Lung (tissue), 12 donors: Measurements from ENCODE around the gene RIMS4. TPM values are rescaled to one million over a fixed set of nuclear protein-coding genes. Genes with fewer than 3 reads are reported as not detected.

Source experiments
- ATAC-seq: fragments of 200-7000 bp; cut with Tn5 transposase; one replicate; pipeline ENCODE4 v1.9.1; 2020; ENCODE audit warnings: moderate number of reproducible peaks; ENCODE audit not compliant: insufficient read depth, low FRiP score
- DNase-seq, 3 donors: peaks; one replicate each; pipeline ENCODE4 v3.0.0-alpha.2; 2013 to 2017
- H3K27ac ChIP-seq, 2 donors: one replicate each; pipeline ENCODE4 v1.5.1; 2013; ENCODE audit warnings: mild to moderate bottlenecking in 2 of 2, moderate library complexity in 2 of 2, control low read depth in 1 of 2, inconsistent platforms in 1 of 2, low read depth in 1 of 2, low read length in 1 of 2
- H3K27me3 ChIP-seq, 3 donors: one replicate each; pipeline ENCODE4 v1.5.1; 2013; ENCODE audit warnings: low read length in 2 of 3; ENCODE audit not compliant: control insufficient read depth in 3 of 3, insufficient read depth in 3 of 3
- H3K36me3 ChIP-seq, 4 donors: one replicate each; pipeline ENCODE4 v1.5.1; 2013; ENCODE audit warnings: low read length in 4 of 4, mild to moderate bottlenecking in 1 of 4, moderate library complexity in 1 of 4; ENCODE audit not compliant: control insufficient read depth in 4 of 4, insufficient read depth in 4 of 4
- H3K4me1 ChIP-seq, 5 donors: one replicate each; pipeline ENCODE4 v1.5.1; 2013; ENCODE audit warnings: low read length in 5 of 5, mild to moderate bottlenecking in 2 of 5, moderate library complexity in 1 of 5; ENCODE audit not compliant: control insufficient read depth in 5 of 5, insufficient read depth in 5 of 5
- H3K4me3 ChIP-seq: one replicate; pipeline ENCODE4 v1.5.1; 2013; ENCODE audit warnings: mild to moderate bottlenecking, control low read depth, moderate library complexity
- H3K9ac ChIP-seq, 2 donors: one replicate each; pipeline ENCODE4 v1.5.1; 2013; ENCODE audit warnings: low read length in 2 of 2, control low read depth in 1 of 2; ENCODE audit not compliant: insufficient read depth in 1 of 2
- H3K9me3 ChIP-seq, 4 donors: one replicate each; pipeline ENCODE4 v1.5.1; 2013; ENCODE audit warnings: low read length in 3 of 4, mild to moderate bottlenecking in 1 of 4, moderate library complexity in 1 of 4; ENCODE audit not compliant: control insufficient read depth in 4 of 4, insufficient read depth in 3 of 4
- CTCF ChIP-seq: IDR thresholded peaks from 2 replicates; pipeline ENCODE4 v1.5.1; 2012; ENCODE audit warnings: mild to moderate bottlenecking; ENCODE audit errors: control extremely low read depth, extremely low read depth
- WGBS, 2 donors: extraction: QIAGEN DNeasy Blood & Tissue Kit; methylation state at CpG; one replicate each; pipeline ENCODE4 v1.1.7; 2013; 5-methylcytosine and 5-hydroxymethylcytosine counted together
- polyA plus RNA-seq, 2 donors: library from polyadenylated mRNA; stranded (reverse); fragments of 200-250 nt; gene quantifications; one replicate each; pipeline ENCODE4 v1.2.1, GENCODE V29; 2013
- total RNA-seq, 2 donors: library from RNA; depleted of rRNA in 1 of 2; stranded (reverse); fragments of >200 nt in 1 of 2; gene quantifications; one replicate each; pipeline ENCODE4 v1.2.1, GENCODE V29; 2014 to 2021
- donor health status: control.
- donor health status: control.
- donor health status: Bipolar disorder and iron deficiency.
- donor health status: healthy.
- donor health status: DM: yes; HTN: yes; CAD: no.

The RIMS4 gene
- total and polyA plus RNA-seq, 4 donors: 0.43 to 5.6 (median 1.6) TPM

DNA sequence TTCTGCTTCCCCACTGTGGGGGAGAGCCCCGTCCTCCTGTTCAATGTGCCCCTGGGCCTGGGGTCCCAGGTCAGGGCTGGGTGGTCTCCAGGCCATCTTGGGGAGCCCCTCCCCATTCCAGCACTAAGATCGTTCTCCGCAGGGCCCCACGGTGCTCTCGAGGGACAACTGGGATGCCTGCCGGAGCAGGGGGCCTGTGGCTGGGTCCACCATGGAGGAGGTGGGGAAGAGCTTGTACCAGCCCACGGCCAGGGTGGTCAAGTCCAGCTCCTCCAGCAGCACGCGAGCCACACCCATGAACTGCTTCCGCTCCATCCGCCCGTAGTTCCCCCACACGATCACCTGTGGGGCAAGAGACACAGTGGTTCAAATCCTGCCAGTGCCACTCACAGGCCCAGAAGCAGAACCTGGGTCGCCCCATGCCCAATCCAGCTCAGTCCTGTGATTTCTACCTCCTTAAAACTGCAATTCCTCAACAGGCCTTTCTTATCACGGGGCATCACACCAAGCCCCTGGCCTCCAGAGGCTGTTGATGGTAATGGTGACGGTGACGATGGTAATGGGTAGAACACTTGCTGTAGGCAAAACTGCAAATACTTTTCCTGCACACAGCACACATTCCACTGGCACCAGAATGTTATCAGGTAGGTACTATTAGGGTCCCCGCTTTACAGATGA is 54.2 kb downstream of the RIMS4 start:
- Histone ChIP-seq H3K36me3 (no peaks in the 10 kb centered on the region), H3K9me3 (no peaks in the 10 kb centered on the region), H3K27me3 (peaks cover 0 to 3% (median 0%) of the 10 kb centered on the region in 3 donors), H3K4me3 (no peak overlapping the region), H3K4me1 (peaks cover 0 to 2% (median 0%) of the 10 kb centered on the region in 5 donors), H3K27ac (no peak overlapping the region), H3K9ac (no peak overlapping the region)
- WGBS, 2 donors: 93 to 95% methylated on average over 18 of the region's 18 CpGs
- TF ChIP-seq CTCF: no peak
- DNase-seq (no peak), ATAC-seq (no peak)

GRCh38 chr20:44754554-44754953 is 55.8 kb downstream of the RIMS4 start:
- Histone ChIP-seq H3K4me3 (no peak overlapping the region), H3K4me1 (peaks cover 0 to 3% (median 0%) of the 10 kb centered on the region in 5 donors), H3K27me3 (peaks cover 0 to 8% (median 4%) of the 10 kb centered on the region in 3 donors), H3K36me3 (no peaks in the 10 kb centered on the region), H3K27ac (no peak overlapping the region), H3K9me3 (peaks cover 0 to 3% (median 0%) of the 10 kb centered on the region in 4 donors), H3K9ac (no peak overlapping the region)
- no peak for ATAC-seq
- 79 to 82% methylated on average over 7 of the region's 7 CpGs for WGBS, 2 donors
- DNase-seq: no peak
- no peak for TF ChIP-seq CTCF

DNA sequence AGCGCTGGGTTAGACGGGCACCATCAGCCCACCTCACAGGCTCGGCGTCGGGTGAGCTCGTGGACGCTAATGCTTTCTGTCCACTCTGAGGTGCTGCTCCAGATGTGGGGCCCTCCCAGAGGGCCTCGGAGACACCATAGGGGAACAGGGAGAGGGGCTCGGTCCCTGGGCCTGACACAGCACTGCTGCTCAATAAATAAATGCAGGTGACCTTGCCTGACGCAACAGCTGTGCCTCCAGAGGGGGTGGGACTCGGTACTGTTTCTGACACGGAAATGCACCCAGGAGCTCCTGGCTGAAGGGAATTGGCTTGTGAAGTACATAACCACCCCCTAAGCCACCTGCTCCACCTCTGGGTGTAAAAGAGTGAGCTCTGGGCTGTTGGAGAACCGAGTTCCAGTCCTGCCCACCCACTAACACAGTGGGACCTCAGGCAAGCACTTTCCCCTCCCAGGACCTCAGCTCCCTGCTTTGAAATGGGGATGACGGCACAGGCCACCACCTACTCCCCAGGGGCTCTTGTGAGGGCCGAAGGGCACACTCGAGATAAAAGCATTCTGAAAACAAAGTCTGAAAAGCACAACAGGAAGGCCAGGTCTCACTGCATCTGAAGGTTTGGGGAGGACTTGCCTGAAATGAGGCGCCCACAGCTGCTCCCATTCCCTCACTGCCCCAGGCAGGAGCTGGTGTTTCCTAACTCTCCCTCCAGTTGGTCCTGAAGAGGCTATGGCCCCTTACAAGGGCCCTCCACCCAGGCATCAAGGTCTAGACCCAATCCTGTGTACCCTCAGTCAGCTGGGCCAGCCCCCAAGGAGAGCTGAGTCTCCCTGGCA is 58.0 kb downstream of the RIMS4 start:
- peaks cover 0 to 3% (median 0%) of the 10 kb centered on the region in 4 donors for H3K9me3 ChIP-seq
- 77 to 83% methylated on average over 17 of the region's 17 CpGs for WGBS, 2 donors
- TF ChIP-seq CTCF: no peak
- no peaks in the 10 kb centered on the region for H3K36me3 ChIP-seq
- H3K9ac ChIP-seq: no peak overlapping the region
- H3K27me3 ChIP-seq: peaks cover 0 to 13% (median 9%) of the 10 kb centered on the region in 3 donors
- no peak overlapping the region for H3K27ac ChIP-seq
- H3K4me3 ChIP-seq: no peak overlapping the region
- H3K4me1 ChIP-seq: peaks cover 0 to 3% (median 0%) of the 10 kb centered on the region in 5 donors
- ATAC-seq: no peak
- no peak for DNase-seq
